ENCODE results near the gene ASTN2. TPM values are rescaled to one million over a fixed set of nuclear protein-coding genes. Genes with fewer than 3 reads are reported as not detected.

The ASTN2 gene
- total and polyA plus RNA-seq, 2 experiments from 2014 or later = 5.6 to 7.7 TPM

DNA sequence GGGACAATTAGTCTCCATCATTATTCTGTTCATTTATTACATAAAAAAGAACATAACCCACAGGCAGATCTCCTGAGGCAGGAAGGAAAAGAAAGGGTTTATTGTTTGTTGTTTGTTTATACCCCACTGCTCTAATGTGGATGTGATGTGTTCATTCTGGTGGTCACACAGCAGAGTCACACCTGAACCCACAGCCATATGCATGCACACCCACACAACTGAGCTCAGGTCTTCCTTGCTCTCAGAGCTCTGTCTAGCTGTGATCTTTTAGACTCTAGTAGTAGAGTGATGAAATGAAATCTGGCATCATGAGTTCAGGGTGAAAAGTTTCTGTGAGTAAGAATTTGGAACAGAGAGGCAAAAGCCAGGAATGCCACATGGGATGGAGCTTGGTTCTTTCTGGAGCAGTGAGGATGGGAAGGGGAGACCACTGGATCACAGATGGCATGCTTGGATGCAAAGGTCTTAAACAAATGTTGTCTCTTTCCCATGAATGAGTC lies 1034.3 kb downstream of the ASTN2 start:
- TF ChIP-seq, protein P1, sequence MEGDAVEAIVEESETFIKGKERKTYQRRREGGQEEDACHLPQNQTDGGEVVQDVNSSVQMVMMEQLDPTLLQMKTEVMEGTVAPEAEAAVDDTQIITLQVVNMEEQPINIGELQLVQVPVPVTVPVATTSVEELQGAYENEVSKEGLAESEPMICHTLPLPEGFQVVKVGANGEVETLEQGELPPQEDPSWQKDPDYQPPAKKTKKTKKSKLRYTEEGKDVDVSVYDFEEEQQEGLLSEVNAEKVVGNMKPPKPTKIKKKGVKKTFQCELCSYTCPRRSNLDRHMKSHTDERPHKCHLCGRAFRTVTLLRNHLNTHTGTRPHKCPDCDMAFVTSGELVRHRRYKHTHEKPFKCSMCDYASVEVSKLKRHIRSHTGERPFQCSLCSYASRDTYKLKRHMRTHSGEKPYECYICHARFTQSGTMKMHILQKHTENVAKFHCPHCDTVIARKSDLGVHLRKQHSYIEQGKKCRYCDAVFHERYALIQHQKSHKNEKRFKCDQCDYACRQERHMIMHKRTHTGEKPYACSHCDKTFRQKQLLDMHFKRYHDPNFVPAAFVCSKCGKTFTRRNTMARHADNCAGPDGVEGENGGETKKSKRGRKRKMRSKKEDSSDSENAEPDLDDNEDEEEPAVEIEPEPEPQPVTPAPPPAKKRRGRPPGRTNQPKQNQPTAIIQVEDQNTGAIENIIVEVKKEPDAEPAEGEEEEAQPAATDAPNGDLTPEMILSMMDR (IDR thresholded peaks at IDR 0.05; ENCODE audit: low read depth, low read length) = no peak
- H3K27ac ChIP-seq = no peak overlapping the region
- no peak overlapping the region for H3K4me3 ChIP-seq
- H3K27me3 ChIP-seq = no peaks in the 10 kb centered on the region
- no peaks in the 10 kb centered on the region for H3K9me3 ChIP-seq (ENCODE audit: low read depth)
- H3K4me1 ChIP-seq (ENCODE audit: low read depth) = no peaks in the 10 kb centered on the region
- H3K36me3 ChIP-seq = no peaks in the 10 kb centered on the region
- peak in 1 of 2 donors; percentile 23 for DNase-seq (ENCODE audit: low read depth in 1 of 2, low spot score in 1 of 2)

DNA sequence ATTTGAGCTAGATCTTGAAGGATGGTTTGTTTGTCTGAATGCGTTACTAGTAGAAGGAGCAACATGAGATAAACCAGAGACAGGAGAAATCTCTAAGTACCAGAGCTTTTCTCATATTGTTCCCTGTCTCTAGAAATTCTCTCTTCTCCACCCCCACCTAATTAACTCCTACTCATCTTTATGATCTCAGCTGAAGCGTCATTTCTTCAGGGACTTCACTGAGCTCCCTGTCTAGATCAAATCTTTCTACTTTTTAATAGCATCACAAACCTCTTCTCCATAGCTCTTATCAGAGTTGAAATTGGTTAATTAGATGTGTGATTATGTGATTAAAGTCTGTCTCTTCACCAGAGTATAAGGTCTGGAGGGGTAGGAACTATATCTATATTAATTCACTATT lies 1035.0 kb downstream of the ASTN2 start:
- no peak overlapping the region for H3K27ac ChIP-seq
- H3K36me3 ChIP-seq = no peaks in the 10 kb centered on the region
- no peak overlapping the region for H3K4me3 ChIP-seq
- no peaks in the 10 kb centered on the region for H3K27me3 ChIP-seq
- DNase-seq (ENCODE audit: low read depth in 1 of 2, low spot score in 1 of 2) = no peak
- TF ChIP-seq, protein P1 (IDR thresholded peaks at IDR 0.05; ENCODE audit: low read depth, low read length) = no peak
- H3K9me3 ChIP-seq (ENCODE audit: low read depth) = no peaks in the 10 kb centered on the region
- no peaks in the 10 kb centered on the region for H3K4me1 ChIP-seq (ENCODE audit: low read depth)

DNA sequence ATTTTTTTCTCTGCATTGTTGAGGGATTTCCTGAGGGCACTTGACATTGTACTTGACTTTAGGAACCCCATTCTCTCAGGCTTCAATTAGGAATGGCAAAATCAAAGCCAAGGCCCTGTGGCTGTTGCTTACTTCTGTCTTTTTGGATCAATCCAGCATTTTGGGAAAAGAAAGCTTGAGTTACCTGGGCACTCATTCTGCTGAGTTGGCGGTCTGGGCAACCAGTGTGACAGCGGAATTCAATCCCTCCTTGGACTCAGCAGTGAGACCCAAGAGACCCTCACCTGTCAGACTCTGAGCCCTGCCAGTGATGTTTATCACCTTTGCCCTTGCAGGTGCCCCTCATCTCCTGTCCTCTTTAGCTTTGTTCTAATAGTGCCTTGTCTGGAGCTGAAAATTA lies 1036.0 kb downstream of the ASTN2 start:
- Histone ChIP-seq H3K9me3 (ENCODE audit: low read depth) (no peaks in the 10 kb centered on the region), H3K27ac (no peak overlapping the region), H3K36me3 (no peaks in the 10 kb centered on the region), H3K4me1 (ENCODE audit: low read depth) (no peaks in the 10 kb centered on the region), H3K4me3 (no peak overlapping the region), H3K27me3 (no peaks in the 10 kb centered on the region)
- TF ChIP-seq, protein P1 (IDR thresholded peaks at IDR 0.05; ENCODE audit: low read depth, low read length) = no peak
- DNase-seq (ENCODE audit: low read depth in 1 of 2, low spot score in 1 of 2) = no peak

DNA sequence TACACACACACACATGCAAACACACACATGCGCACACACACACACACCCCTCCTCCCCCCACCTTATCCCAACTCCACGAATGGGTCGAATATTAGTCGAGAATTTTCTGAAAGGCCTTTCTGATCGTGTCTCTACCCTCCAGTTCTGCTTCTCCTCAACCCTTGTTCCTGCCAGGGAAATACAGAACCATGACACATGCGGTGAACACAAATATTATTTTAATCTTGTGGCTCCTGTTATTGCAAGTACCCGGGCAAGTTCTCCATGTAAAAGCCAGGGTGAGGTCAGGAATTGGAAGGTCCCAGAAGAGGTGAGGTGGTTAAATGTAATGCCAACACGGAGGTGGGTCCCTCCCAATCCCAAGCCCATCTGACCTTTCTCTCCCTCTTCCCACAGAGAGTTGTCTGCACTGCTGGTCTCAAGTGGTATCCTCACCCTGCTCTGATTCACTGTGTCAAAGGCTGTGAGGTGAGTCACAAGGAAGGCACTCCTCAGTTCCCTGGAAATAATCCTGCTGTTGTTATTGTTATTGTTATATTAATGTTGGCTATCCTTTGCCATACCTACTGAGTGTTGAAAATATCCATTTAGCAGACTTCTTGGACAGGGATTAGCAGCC lies 1037.6 kb downstream of the ASTN2 start:
- Histone ChIP-seq H3K9me3 (ENCODE audit: low read depth) (no peaks in the 10 kb centered on the region), H3K36me3 (no peaks in the 10 kb centered on the region), H3K4me3 (no peak overlapping the region), H3K4me1 (ENCODE audit: low read depth) (no peaks in the 10 kb centered on the region), H3K27me3 (no peaks in the 10 kb centered on the region), H3K27ac (no peak overlapping the region)
- TF ChIP-seq, protein P1 (IDR thresholded peaks at IDR 0.05; ENCODE audit: low read depth, low read length) = no peak
- peak in 1 of 2 donors; percentile 65 for DNase-seq (ENCODE audit: low read depth in 1 of 2, low spot score in 1 of 2)
